ENCODE results near the gene COQ2. TPM values are rescaled to one million over a fixed set of nuclear protein-coding genes. Genes with fewer than 3 reads are reported as not detected.

The COQ2 gene
- total RNA-seq, 1 experiment from 2014 or later, result 15.3 TPM

DNA sequence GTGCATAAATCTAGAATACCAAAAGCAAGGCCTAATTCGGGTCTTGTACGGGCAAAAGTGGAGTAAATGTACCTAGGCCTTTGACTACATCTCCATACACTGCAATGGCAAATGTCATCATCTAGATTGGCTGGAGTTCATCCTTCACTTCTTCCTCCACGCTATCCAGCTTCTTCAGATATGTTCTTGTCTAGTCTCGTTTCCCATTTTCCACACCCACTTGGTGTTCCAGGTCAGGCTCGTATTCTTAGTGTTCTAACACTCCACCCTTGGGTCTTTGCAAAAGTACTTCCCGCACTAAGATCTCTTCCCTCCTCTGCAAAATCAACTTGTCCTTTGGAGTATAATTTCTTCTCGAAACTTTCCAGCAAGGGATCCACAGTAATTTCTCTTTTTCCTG lies 1.4 kb downstream of the COQ2 start:
- CTCF ChIA-PET, result no interaction called here
- BruUV-seq (replicated peaks), result TSS peak; percentile 54
- H3K4me3 ChIP-seq (ENCODE audit: low read depth, low read length, poor library complexity, severe bottlenecking), result peak overlapping the region; percentile 64
- TF ChIP-seq EZH2 (IDR thresholded peaks at IDR 0.05; ENCODE audit: borderline replicate concordance, low read depth, low read length, poor library complexity, severe bottlenecking), result no peak
- TF ChIP-seq, protein P1, sequence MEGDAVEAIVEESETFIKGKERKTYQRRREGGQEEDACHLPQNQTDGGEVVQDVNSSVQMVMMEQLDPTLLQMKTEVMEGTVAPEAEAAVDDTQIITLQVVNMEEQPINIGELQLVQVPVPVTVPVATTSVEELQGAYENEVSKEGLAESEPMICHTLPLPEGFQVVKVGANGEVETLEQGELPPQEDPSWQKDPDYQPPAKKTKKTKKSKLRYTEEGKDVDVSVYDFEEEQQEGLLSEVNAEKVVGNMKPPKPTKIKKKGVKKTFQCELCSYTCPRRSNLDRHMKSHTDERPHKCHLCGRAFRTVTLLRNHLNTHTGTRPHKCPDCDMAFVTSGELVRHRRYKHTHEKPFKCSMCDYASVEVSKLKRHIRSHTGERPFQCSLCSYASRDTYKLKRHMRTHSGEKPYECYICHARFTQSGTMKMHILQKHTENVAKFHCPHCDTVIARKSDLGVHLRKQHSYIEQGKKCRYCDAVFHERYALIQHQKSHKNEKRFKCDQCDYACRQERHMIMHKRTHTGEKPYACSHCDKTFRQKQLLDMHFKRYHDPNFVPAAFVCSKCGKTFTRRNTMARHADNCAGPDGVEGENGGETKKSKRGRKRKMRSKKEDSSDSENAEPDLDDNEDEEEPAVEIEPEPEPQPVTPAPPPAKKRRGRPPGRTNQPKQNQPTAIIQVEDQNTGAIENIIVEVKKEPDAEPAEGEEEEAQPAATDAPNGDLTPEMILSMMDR (conservative IDR thresholded peaks at IDR 0.05; ENCODE audit: low read depth, low read length), result no peak
- POLR2A ChIA-PET (ENCODE audit: low non-redundant PET), result no interaction called here
- DNase-seq (ENCODE audit: low spot score), result no peak
- intact Hi-C loops (cut with micrococcal nuclease; ENCODE audit: unreplicated experiment), result loop anchor here (10.0 kb wide), 1 partner anchor 818 kb away; no protein-coding TSS in a partner anchor
- H3K27me3 ChIP-seq (replicated peaks; ENCODE audit: insufficient read depth, low read depth, low read length, poor library complexity), result no peaks in the 10 kb centered on the region
- H3K27ac ChIP-seq (ENCODE audit: low read depth, low read length, poor library complexity, severe bottlenecking), result no peak overlapping the region
- H3K9me3 ChIP-seq (ENCODE audit: low read depth, low read length, poor library complexity, severe bottlenecking), result no peaks in the 10 kb centered on the region
- H3K4me1 ChIP-seq (ENCODE audit: insufficient read depth, low read length, poor library complexity, severe bottlenecking), result no peaks in the 10 kb centered on the region
- H3K36me3 ChIP-seq (ENCODE audit: insufficient read depth, low read length, poor library complexity, severe bottlenecking), result no peaks in the 10 kb centered on the region

DNA sequence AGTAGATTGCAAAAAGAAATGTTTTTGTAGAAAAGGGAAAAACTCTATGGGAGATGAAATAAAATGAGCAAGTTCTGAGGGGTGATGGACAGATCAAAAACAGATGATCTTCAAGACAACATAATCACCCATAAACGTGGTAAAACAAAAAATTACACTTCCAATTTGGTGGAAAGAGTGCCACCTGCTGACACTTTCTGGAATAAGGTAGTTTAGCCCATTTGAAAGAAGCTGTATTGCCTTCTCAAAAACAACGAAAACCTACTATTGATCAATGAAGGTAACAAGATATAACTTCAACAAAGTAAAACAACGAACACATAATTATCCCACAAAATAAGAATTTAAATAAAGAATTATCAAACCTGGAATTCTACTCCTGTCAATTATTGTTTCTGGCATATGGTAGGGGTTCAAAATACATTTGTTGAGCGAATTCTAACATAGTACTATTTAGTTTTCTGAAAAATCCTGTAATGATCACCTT lies 2.5 kb downstream of the COQ2 start:
- peak; percentile 67 for DNase-seq (ENCODE audit: low spot score)
- Histone ChIP-seq H3K36me3 (ENCODE audit: insufficient read depth, low read length, poor library complexity, severe bottlenecking) (no peaks in the 10 kb centered on the region), H3K27me3 (replicated peaks; ENCODE audit: insufficient read depth, low read depth, low read length, poor library complexity) (no peaks in the 10 kb centered on the region), H3K4me3 (ENCODE audit: low read depth, low read length, poor library complexity, severe bottlenecking) (no peak overlapping the region), H3K4me1 (ENCODE audit: insufficient read depth, low read length, poor library complexity, severe bottlenecking) (no peaks in the 10 kb centered on the region), H3K9me3 (ENCODE audit: low read depth, low read length, poor library complexity, severe bottlenecking) (no peaks in the 10 kb centered on the region), H3K27ac (ENCODE audit: low read depth, low read length, poor library complexity, severe bottlenecking) (no peak overlapping the region)
- ChIA-PET CTCF (interaction anchor here (0.6 to 1.3 kb wide), 3 partner anchors 269 to 430 kb away, joined by 3 to 8 read pairs (median 3); no protein-coding TSS in a partner anchor), POLR2A (ENCODE audit: low non-redundant PET) (no interaction called here)
- no TSS peak for BruUV-seq (replicated peaks)
- TF ChIP-seq EZH2 (IDR thresholded peaks at IDR 0.05; ENCODE audit: borderline replicate concordance, low read depth, low read length, poor library complexity, severe bottlenecking), result no peak
- TF ChIP-seq, protein P1 (conservative IDR thresholded peaks at IDR 0.05; ENCODE audit: low read depth, low read length), result peak; percentile 56
- intact Hi-C loops (cut with micrococcal nuclease; ENCODE audit: unreplicated experiment), result loop anchor here (10.0 kb wide), 1 partner anchor 817 kb away; no protein-coding TSS in a partner anchor

DNA sequence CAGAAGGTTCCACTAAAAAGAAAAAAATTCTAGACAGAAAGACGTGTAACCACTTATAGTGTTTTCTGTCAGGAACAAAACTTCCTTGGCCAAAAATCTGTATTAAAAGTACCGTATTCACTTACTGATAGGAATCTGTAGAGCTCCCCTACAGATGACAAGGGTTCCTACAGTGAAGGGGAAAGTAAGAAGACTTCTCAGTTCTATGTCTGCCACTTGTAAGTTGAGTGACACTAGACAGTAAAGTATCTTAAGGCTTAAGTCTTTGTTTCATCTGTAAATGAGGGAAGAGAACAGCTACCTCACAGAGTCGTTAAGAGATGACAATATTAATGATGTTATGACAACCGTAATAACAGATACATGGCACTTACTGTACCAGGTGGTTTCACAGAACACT lies 3.3 kb downstream of the COQ2 start:
- no TSS peak for BruUV-seq (replicated peaks)
- DNase-seq (ENCODE audit: low spot score), result no peak
- Histone ChIP-seq H3K4me3 (ENCODE audit: low read depth, low read length, poor library complexity, severe bottlenecking) (no peak overlapping the region), H3K4me1 (ENCODE audit: insufficient read depth, low read length, poor library complexity, severe bottlenecking) (no peaks in the 10 kb centered on the region), H3K36me3 (ENCODE audit: insufficient read depth, low read length, poor library complexity, severe bottlenecking) (no peaks in the 10 kb centered on the region), H3K27ac (ENCODE audit: low read depth, low read length, poor library complexity, severe bottlenecking) (no peak overlapping the region), H3K9me3 (ENCODE audit: low read depth, low read length, poor library complexity, severe bottlenecking) (no peaks in the 10 kb centered on the region), H3K27me3 (replicated peaks; ENCODE audit: insufficient read depth, low read depth, low read length, poor library complexity) (no peaks in the 10 kb centered on the region)
- CTCF ChIA-PET, result interaction anchor here (1.3 kb wide), 1 partner anchor 429 kb away, joined by 3 read pairs; no protein-coding TSS in a partner anchor
- POLR2A ChIA-PET (ENCODE audit: low non-redundant PET), result no interaction called here
- intact Hi-C loops (cut with micrococcal nuclease; ENCODE audit: unreplicated experiment), result loop anchor here (10.0 kb wide), 1 partner anchor 817 kb away; no protein-coding TSS in a partner anchor
- TF ChIP-seq, protein P1 (conservative IDR thresholded peaks at IDR 0.05; ENCODE audit: low read depth, low read length), result no peak
- no peak for TF ChIP-seq EZH2 (IDR thresholded peaks at IDR 0.05; ENCODE audit: borderline replicate concordance, low read depth, low read length, poor library complexity, severe bottlenecking)

All from A673 (cell line).